ENCODE results near the gene VAPB.

DNA sequence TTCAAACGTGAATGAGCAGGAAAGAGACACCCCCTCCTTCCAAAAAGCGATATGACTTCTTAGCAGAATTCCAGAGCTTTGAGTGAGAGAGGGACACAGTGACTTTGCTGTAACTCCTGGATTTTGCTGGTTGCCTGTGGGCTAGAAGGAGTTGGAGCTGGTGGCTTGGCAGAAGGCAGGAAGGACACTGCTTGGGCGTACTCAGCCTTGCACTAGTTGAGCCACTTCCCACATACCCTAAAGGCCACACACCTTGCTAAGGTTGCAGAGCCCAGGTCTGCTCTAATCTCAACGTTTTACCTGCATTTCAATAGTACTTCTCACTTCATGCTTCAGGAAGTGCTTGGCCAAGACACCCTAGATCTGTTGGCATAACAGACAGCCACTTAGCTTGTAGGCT, 48.9 kb upstream of the VAPB start:
- no peak for TF ChIP-seq SP1 (IDR thresholded peaks at IDR 0.05)
- TF ChIP-seq, protein P1, sequence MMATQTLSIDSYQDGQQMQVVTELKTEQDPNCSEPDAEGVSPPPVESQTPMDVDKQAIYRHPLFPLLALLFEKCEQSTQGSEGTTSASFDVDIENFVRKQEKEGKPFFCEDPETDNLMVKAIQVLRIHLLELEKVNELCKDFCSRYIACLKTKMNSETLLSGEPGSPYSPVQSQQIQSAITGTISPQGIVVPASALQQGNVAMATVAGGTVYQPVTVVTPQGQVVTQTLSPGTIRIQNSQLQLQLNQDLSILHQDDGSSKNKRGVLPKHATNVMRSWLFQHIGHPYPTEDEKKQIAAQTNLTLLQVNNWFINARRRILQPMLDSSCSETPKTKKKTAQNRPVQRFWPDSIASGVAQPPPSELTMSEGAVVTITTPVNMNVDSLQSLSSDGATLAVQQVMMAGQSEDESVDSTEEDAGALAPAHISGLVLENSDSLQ (IDR thresholded peaks at IDR 0.05) = no peak
